Measurements from ENCODE around the gene CERKL. TPM values are rescaled to one million over a fixed set of nuclear protein-coding genes. Genes with fewer than 3 reads are reported as not detected.

CERKL gene
- total and polyA plus RNA-seq, 2 of the 13 experiments (the other 11 are each of a cell fraction or from before 2014, with no cell fraction given), result not detected

DNA sequence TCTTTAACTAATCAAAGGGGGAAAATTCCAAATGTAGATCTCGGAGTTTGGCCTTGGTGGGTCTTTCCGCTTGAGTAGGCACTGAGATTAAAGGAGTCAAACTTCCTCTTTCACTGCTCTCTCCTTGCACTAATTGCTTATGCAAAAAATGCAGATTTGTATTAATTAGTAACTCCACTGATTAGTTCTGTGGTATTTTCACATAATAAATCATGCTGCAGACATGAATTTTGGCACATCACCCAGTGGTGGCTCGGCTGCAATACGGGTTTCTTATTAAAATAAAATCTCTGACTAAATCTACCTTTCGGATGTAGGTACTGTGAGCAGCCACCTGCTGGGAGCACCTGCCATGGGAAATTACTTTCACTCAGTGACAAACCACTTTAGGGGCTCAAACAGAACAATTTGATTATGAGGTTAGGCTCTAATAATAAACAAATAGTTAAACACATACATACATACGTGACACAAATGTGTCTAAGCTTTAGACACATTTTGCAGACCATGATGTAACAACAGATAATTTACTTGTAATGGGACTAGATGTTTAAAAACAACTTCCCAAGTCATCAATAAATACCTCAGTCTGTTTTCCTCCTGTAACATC, 29.8 kb upstream of the CERKL start:
- H3K9me3 ChIP-seq (ENCODE audit: low read length), result no peaks in the 10 kb centered on the region
- intact Hi-C loops (cut with micrococcal nuclease; ENCODE audit: unreplicated experiment) (no loop called here), in situ Hi-C loops (cut with HindIII; ENCODE audit: extremely low pct_ligation_motif_present, low pct_unique_long_range_greater_than_20kb) (no loop called here)
- no peaks in the 10 kb centered on the region for H3K79me2 ChIP-seq (ENCODE audit: insufficient read depth, low read length)
- no peak overlapping the region for H3K27ac ChIP-seq (ENCODE audit: extremely low read length, insufficient read depth, low read length)
- H3K4me2 ChIP-seq (ENCODE audit: low read depth, low read length), result no peak overlapping the region
- H3K4me1 ChIP-seq (ENCODE audit: insufficient read depth, low read length), result no peaks in the 10 kb centered on the region
- DNase-seq (ENCODE audit: low spot score) (no peak), FAIRE-seq (no peak), ATAC-seq (no peak)
- no peaks in the 10 kb centered on the region for H4K20me1 ChIP-seq (ENCODE audit: insufficient read depth, low read length)
- WGBS (ENCODE audit: low lambda C conversion rate), result 20% methylated on average over 6 of the region's 6 CpGs
- H3K36me3 ChIP-seq (replicated peaks in 1 of 2; ENCODE audit: control insufficient read depth in 1 of 2, insufficient read depth in 2 of 2, low read length in 2 of 2), result no peaks in the 10 kb centered on the region
- H3K9ac ChIP-seq (ENCODE audit: insufficient read depth, low read depth, low read length), result no peak overlapping the region
- BruUV-seq (replicated peaks), result no TSS peak
- ChIA-PET POLR2A (no interaction called here), CTCF (ENCODE audit: low intra/inter-chr PET ratio, low total read pairs) (no interaction called here)
- no peak overlapping the region for H3K4me3 ChIP-seq (replicated peaks in 1 of 3; ENCODE audit: insufficient read depth in 1 of 3, low read depth in 2 of 3, low read length in 3 of 3)
- no peak for TF ChIP-seq TEAD3 (CRISPR knock-in tag; optimal IDR thresholded peaks at IDR 0.05; ENCODE audit: borderline replicate concordance)
- TF ChIP-seq ZNF703 (CRISPR knock-in tag; IDR thresholded peaks at IDR 0.05; ENCODE audit: borderline replicate concordance), result no peak
- TF ChIP-seq, protein P1, sequence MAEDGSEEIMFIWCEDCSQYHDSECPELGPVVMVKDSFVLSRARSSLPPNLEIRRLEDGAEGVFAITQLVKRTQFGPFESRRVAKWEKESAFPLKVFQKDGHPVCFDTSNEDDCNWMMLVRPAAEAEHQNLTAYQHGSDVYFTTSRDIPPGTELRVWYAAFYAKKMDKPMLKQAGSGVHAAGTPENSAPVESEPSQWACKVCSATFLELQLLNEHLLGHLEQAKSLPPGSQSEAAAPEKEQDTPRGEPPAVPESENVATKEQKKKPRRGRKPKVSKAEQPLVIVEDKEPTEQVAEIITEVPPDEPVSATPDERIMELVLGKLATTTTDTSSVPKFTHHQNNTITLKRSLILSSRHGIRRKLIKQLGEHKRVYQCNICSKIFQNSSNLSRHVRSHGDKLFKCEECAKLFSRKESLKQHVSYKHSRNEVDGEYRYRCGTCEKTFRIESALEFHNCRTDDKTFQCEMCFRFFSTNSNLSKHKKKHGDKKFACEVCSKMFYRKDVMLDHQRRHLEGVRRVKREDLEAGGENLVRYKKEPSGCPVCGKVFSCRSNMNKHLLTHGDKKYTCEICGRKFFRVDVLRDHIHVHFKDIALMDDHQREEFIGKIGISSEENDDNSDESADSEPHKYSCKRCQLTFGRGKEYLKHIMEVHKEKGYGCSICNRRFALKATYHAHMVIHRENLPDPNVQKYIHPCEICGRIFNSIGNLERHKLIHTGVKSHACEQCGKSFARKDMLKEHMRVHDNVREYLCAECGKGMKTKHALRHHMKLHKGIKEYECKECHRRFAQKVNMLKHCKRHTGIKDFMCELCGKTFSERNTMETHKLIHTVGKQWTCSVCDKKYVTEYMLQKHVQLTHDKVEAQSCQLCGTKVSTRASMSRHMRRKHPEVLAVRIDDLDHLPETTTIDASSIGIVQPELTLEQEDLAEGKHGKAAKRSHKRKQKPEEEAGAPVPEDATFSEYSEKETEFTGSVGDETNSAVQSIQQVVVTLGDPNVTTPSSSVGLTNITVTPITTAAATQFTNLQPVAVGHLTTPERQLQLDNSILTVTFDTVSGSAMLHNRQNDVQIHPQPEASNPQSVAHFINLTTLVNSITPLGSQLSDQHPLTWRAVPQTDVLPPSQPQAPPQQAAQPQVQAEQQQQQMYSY (CRISPR knock-in tag; IDR thresholded peaks at IDR 0.05), result no peak
- TF ChIP-seq ZSCAN22 (CRISPR knock-in tag; IDR thresholded peaks at IDR 0.05), result no peak
- no peak for TF ChIP-seq FOSL1 (CRISPR knock-in tag; IDR thresholded peaks at IDR 0.05; ENCODE audit: borderline replicate concordance)
- no peak for TF ChIP-seq KAT2B (IDR thresholded peaks at IDR 0.05; ENCODE audit: borderline replicate concordance, low read depth, low read length)
- TF ChIP-seq U2AF1 (optimal IDR thresholded peaks at IDR 0.05; ENCODE audit: low read depth, low read length), result no peak
- no peak for TF ChIP-seq POLR2AphosphoS2 (IDR thresholded peaks at IDR 0.05; ENCODE audit: low read depth, low read length)
- TF ChIP-seq TBP (CRISPR knock-in tag; IDR thresholded peaks at IDR 0.05), result no peak
- no peak for TF ChIP-seq AKAP8 (CRISPR knock-in tag; IDR thresholded peaks at IDR 0.05)
- TF ChIP-seq ZBTB3 (CRISPR knock-in tag; IDR thresholded peaks at IDR 0.05; ENCODE audit: borderline replicate concordance, low read depth), result no peak
- no peak for TF ChIP-seq MEIS1 (CRISPR knock-in tag; IDR thresholded peaks at IDR 0.05; ENCODE audit: borderline replicate concordance)
- TF ChIP-seq KMT2B (CRISPR knock-in tag; IDR thresholded peaks at IDR 0.05), result no peak
- H3K27me3 ChIP-seq (ENCODE audit: control insufficient read depth in 1 of 2, insufficient read depth in 2 of 2, low read length in 2 of 2), result peaks cover 9 to 39% of the 10 kb centered on the region in 2 experiments
- H2AFZ ChIP-seq (ENCODE audit: low read length), result no peak overlapping the region
